T-cell (primary cell): ENCODE measurements around the gene CREBRF. TPM values are rescaled to one million over a fixed set of nuclear protein-coding genes. Genes with fewer than 3 reads are reported as not detected.
"Not testable (repeated sequence)": the region's sequence is repeated elsewhere in the genome, so short reads cannot be mapped to it uniquely, and the experiment has no call there.

Source experiments
- ATAC-seq, 4 experiments: fragments of 200-7000 bp in 3 of 4; fragments of 150-1000 bp in 1 of 4; cut with Tn5 transposase; replicated peaks in 1 of 4; 1 replicate in 3 of 4; 2 replicates in 1 of 4; pipeline ENCODE4 v1.10.0; 2021; ENCODE audit warnings: moderate library complexity in 3 of 4, mild to moderate bottlenecking in 2 of 4, moderate number of reproducible peaks in 1 of 4
- CTCF ChIA-PET, 2 donors: fragments of 300-600 bp; sonication (Branson Sonifier 250); formaldehyde crosslinking; loops; one replicate each; lab custom pipeline; 2022; ENCODE audit warnings: antibody characterized with exemption in 2 of 2; lab: Charles Lee
- POLR2A ChIA-PET, 2 donors: fragments of 300-600 bp; sonication (Branson Sonifier 250); formaldehyde crosslinking; loops; one replicate each; lab custom pipeline; 2022; ENCODE audit warnings: antibody characterized with exemption in 2 of 2; lab: Charles Lee
- DNase-seq, 35 experiments: peaks; one replicate each; pipeline versions ENCODE4 v3.0.0 to v3.0.0-alpha.2; 2013 to 2023
- H3K27ac ChIP-seq: one replicate; pipeline ENCODE4 v1.5.1; 2013; ENCODE audit warnings: low read length
- H3K27me3 ChIP-seq, 2 experiments: replicated peaks in 1 of 2; 1 replicate in 1 of 2; 2 replicates in 1 of 2; pipeline versions ENCODE4 v1.6.1 to v1.7.0; 2013; ENCODE audit warnings: low read length in 1 of 2, mixed read lengths in 1 of 2; ENCODE audit not compliant: control insufficient read depth in 2 of 2, insufficient read depth in 2 of 2; ENCODE audit errors: extremely low read depth in 1 of 2
- H3K36me3 ChIP-seq, 2 donors: 1 replicate in 1 of 2; 2 replicates in 1 of 2; pipeline versions ENCODE4 v1.6.1 to v1.7.0; 2013; ENCODE audit warnings: low read length in 1 of 2; ENCODE audit not compliant: control insufficient read depth in 2 of 2, insufficient read depth in 1 of 2; ENCODE audit errors: extremely low read depth in 1 of 2
- H3K4me1 ChIP-seq, 2 experiments: 1 replicate in 1 of 2; 2 replicates in 1 of 2; pipeline versions ENCODE4 v1.6.1 to v1.7.0; 2013; ENCODE audit warnings: low read length in 2 of 2, mixed read lengths in 1 of 2; ENCODE audit not compliant: insufficient read depth in 2 of 2, control insufficient read depth in 1 of 2; ENCODE audit errors: extremely low read depth in 1 of 2
- H3K4me3 ChIP-seq, 2 donors: 1 replicate in 1 of 2; 2 replicates in 1 of 2; pipeline versions ENCODE4 v1.5.1 to v1.7.0; 2013; ENCODE audit warnings: mild to moderate bottlenecking in 2 of 2, low read length in 1 of 2, moderate library complexity in 1 of 2; ENCODE audit not compliant: control insufficient read depth in 1 of 2; ENCODE audit errors: extremely low read depth in 1 of 2
- H3K9me3 ChIP-seq: 2 replicates; pipeline ENCODE4 v1.7.0; 2013
- H3K27ac Mint-ChIP-seq, 2 donors: one replicate each; pipeline ENCODE4 v1.8.0; 2020 to 2021; ENCODE audit warnings: mild to moderate bottlenecking in 2 of 2, mixed read lengths in 2 of 2
- H3K27me3 Mint-ChIP-seq, 2 donors: one replicate each; pipeline ENCODE4 v1.8.0; 2021 to 2022; ENCODE audit warnings: mixed read lengths in 2 of 2
- H3K36me3 Mint-ChIP-seq: one replicate; pipeline ENCODE4 v1.8.0; 2021; ENCODE audit warnings: mixed read lengths
- H3K4me1 Mint-ChIP-seq, 3 donors: one replicate each; pipeline ENCODE4 v1.8.0; 2020 to 2022; ENCODE audit warnings: mixed read lengths in 3 of 3, mild to moderate bottlenecking in 1 of 3
- H3K4me3 Mint-ChIP-seq, 3 donors: one replicate each; pipeline ENCODE4 v1.8.0; 2020 to 2022; ENCODE audit warnings: mild to moderate bottlenecking in 3 of 3, mixed read lengths in 3 of 3, moderate library complexity in 3 of 3
- H3K9me3 Mint-ChIP-seq, 3 donors: one replicate each; pipeline ENCODE4 v1.8.0; 2020 to 2022; ENCODE audit warnings: mixed read lengths in 3 of 3
- WGBS: methylation state at CpG from one replicate; pipeline ENCODE4 v1.1.5; 2013; ENCODE audit warnings: missing lambda C conversion rate; ENCODE audit not compliant: insufficient coverage; 5-methylcytosine and 5-hydroxymethylcytosine counted together
- total RNA-seq, 35 experiments: library from RNA in 6 of 35; stranded (reverse) in 6 of 35; fragments of 120-200 nt in 1 of 35; gene quantifications; one replicate each; pipeline versions ENCODE4 v1.2.1 to v1.2.4 and lab custom pipeline; 2013 to 2026

The CREBRF gene
- total RNA-seq, 5 donors from 2014 or later (not counting 1 experiment from before 2014, with no cell fraction given): 77.8 to 94.7 (median 89.7) TPM

DNA sequence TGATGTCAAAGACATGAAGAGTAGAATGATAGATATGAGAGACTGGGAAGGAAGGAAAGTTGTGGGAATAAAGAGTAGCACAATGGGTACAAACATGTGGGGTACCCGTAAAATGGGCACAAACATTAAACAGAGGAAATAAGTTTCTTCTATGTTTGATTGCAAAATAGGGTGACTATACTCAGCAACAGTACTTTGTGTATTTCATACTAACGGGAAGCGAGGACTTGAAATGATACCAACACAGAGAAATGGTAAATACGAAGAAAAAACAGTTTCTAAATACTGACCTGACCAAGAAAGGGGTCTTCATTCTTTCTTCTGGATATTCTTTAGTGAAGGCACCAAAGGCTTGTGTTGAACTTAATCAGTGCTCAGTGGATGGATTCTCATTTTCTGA, 41.5 kb upstream of the CREBRF start:
- H3K27ac ChIP-seq: peak overlapping the region; percentile 12
- Mint-ChIP-seq H3K9me3 (no peaks in the 10 kb centered on the region), H3K4me3 (no peak overlapping the region), H3K36me3 (peaks cover 10% of the 10 kb centered on the region), H3K27ac (peak overlapping the region; percentile 1 to 62), H3K27me3 (no peaks in the 10 kb centered on the region), H3K4me1 (peaks cover 55 to 71% (median 64%) of the 10 kb centered on the region in 3 donors)
- peaks cover 0 to 4% of the 10 kb centered on the region in 2 experiments for H3K4me1 ChIP-seq
- WGBS: 100% methylated on average over 1 of the region's 4 CpGs
- H3K36me3 ChIP-seq: peaks cover 5 to 12% of the 10 kb centered on the region in 2 donors
- ChIA-PET POLR2A (no interaction called here), CTCF (interaction anchor here in 1 of 2 donors (0.5 kb wide), 1 partner anchor 70 kb away, joined by 4 read pairs; no protein-coding TSS in a partner anchor)
- no peak overlapping the region for H3K4me3 ChIP-seq
- no peaks in the 10 kb centered on the region for H3K27me3 ChIP-seq
- no peak for ATAC-seq
- no peaks in the 10 kb centered on the region for H3K9me3 ChIP-seq
- no peak for DNase-seq

DNA sequence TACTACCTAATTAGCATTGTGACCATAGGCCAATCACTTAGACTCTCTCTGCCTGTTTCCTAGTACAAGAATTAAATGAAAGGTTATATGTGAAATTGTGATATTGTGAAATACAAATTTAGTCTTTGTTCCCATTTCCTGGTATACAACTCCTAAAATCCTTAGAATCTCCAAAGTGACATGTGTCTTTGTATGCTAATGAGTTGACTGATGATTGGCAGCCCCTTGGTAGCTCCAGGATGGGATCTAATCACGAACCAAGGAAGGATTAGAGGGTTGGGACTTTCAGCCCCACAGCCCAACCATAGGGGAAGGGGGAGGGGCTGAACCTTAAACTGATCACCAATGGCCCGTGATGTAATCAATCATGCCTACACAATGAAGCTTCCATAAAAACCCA, 41.0 kb upstream of the CREBRF start:
- H3K36me3 ChIP-seq: peaks cover 5 to 17% of the 10 kb centered on the region in 2 donors
- peaks cover 0 to 4% of the 10 kb centered on the region in 2 experiments for H3K4me1 ChIP-seq
- no peaks in the 10 kb centered on the region for H3K9me3 Mint-ChIP-seq
- ChIA-PET CTCF (interaction anchor here (0.5 to 0.6 kb wide), 2 partner anchors 71 to 222 kb away, joined by 4 read pairs; no protein-coding TSS in a partner anchor), POLR2A (no interaction called here)
- peaks cover 53 to 71% (median 64%) of the 10 kb centered on the region in 3 donors for H3K4me1 Mint-ChIP-seq
- no peaks in the 10 kb centered on the region for H3K27me3 ChIP-seq
- no peaks in the 10 kb centered on the region for H3K27me3 Mint-ChIP-seq
- DNase-seq: no peak
- no peak overlapping the region for H3K4me3 ChIP-seq
- H3K36me3 Mint-ChIP-seq: peaks cover 15% of the 10 kb centered on the region
- peak overlapping the region; percentile 70 to 83 for H3K27ac Mint-ChIP-seq
- H3K4me3 Mint-ChIP-seq: no peak overlapping the region
- no CpG with 5 or more reads among the region's 2 CpGs for WGBS
- H3K9me3 ChIP-seq: no peaks in the 10 kb centered on the region
- no peak for ATAC-seq
- H3K27ac ChIP-seq: peak overlapping the region; percentile 12

DNA sequence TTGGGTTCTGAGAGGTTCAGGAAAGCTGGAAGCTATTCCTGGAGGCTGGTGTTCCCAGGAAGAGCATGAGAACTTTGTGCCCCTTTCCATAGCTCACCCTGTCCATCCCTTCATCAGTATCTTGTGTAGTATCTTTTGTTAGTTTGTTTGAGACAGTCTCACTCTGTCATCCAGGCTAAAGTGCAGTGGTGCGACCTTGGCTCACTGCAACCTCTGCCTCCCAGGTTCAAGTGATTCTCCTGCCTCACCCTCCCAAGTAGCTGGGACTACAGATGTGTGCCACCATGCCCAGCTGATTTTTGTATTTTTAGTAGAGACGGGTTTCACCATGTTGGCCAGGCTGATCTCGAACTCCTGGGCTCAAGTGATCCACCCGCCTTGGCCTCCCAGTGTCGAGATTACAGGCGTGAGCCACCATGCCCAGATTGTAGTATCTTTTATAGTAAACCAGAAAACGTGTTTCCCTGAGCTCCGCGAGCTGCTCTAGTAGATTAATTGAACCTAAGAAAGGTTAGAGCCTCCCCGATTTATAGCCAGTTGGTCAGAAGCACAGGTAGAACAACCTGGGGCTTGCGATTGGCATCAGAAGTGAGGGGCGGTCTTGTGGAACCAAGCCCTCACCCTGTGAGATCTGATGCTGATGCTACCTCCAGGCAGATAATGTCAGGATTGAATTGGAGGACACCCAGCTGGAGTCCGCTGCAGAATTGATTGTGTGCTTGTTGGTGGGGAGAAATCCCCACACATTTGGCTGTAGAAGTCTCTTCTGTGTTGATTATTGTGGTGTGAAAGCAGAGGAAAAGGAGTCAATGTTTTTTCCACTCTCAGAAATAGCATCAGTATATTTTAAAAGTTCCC, 40.3 kb upstream of the CREBRF start:
- DNase-seq (no peak), ATAC-seq (no peak)
- Mint-ChIP-seq H3K27ac (peak overlapping the region; percentile 70 to 83), H3K4me1 (peaks cover 48 to 69% (median 61%) of the 10 kb centered on the region in 3 donors), H3K36me3 (peaks cover 21% of the 10 kb centered on the region), H3K9me3 (no peaks in the 10 kb centered on the region), H3K4me3 (no peak overlapping the region), H3K27me3 (no peaks in the 10 kb centered on the region)
- CTCF ChIA-PET: interaction anchor here in 1 of 2 donors (0.6 kb wide), 1 partner anchor 222 kb away, joined by 4 read pairs; no protein-coding TSS in a partner anchor
- peak overlapping the region; percentile 12 for H3K27ac ChIP-seq
- no peaks in the 10 kb centered on the region for H3K9me3 ChIP-seq
- peaks cover 0 to 23% of the 10 kb centered on the region in 2 donors for H3K36me3 ChIP-seq
- no peak overlapping the region for H3K4me3 ChIP-seq
- POLR2A ChIA-PET: interaction anchor here in 1 of 2 donors (1.2 kb wide), 1 partner anchor 93 kb away, joined by 3 read pairs; no protein-coding TSS in a partner anchor
- H3K4me1 ChIP-seq: peaks cover 0 to 4% of the 10 kb centered on the region in 2 experiments
- no peaks in the 10 kb centered on the region for H3K27me3 ChIP-seq
- 93% methylated on average over 9 of the region's 13 CpGs for WGBS

DNA sequence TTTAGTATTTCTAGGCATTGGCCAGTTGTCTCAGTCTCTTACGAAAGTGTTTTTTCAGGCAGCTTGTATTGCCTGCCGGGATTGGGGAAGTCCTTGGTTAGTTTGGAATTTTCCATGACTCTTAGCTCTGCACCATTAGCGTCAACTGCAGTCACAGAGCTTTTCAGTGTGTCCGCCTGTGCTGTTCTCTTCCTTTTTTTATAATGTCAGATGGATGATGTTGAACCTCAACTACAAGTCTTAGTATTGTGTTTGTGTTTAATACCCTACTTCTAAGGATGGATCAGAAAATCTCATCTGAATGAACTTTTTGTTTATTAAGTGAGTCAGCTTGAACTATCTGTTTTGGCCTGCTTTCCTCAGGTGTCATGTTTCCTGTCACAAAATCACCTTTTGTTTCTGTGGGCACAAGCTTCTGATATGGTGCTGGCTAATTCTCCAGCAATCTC, 39.5 kb upstream of the CREBRF start:
- no peaks in the 10 kb centered on the region for H3K27me3 Mint-ChIP-seq
- H3K9me3 Mint-ChIP-seq: no peaks in the 10 kb centered on the region
- POLR2A ChIA-PET: interaction anchor here in 1 of 2 donors (1.2 kb wide), 1 partner anchor 92 kb away, joined by 3 read pairs; no protein-coding TSS in a partner anchor
- Histone ChIP-seq H3K36me3 (peaks cover 0 to 27% of the 10 kb centered on the region in 2 donors), H3K4me3 (no peak overlapping the region), H3K9me3 (no peaks in the 10 kb centered on the region), H3K27ac (no peak overlapping the region), H3K27me3 (no peaks in the 10 kb centered on the region), H3K4me1 (peaks cover 0 to 4% of the 10 kb centered on the region in 2 experiments)
- no peak for ATAC-seq
- peaks cover 25% of the 10 kb centered on the region for H3K36me3 Mint-ChIP-seq
- H3K4me1 Mint-ChIP-seq: peaks cover 44 to 72% (median 58%) of the 10 kb centered on the region in 3 donors
- H3K27ac Mint-ChIP-seq: peak overlapping the region; percentile 70 to 83
- 100% methylated on average over 1 of the region's 4 CpGs for WGBS
- no peak for DNase-seq
- CTCF ChIA-PET: interaction anchor here in 1 of 2 donors (1.1 kb wide), 1 partner anchor 9 kb away, joined by 4 read pairs; no protein-coding TSS in a partner anchor
- no peak overlapping the region for H3K4me3 Mint-ChIP-seq

DNA sequence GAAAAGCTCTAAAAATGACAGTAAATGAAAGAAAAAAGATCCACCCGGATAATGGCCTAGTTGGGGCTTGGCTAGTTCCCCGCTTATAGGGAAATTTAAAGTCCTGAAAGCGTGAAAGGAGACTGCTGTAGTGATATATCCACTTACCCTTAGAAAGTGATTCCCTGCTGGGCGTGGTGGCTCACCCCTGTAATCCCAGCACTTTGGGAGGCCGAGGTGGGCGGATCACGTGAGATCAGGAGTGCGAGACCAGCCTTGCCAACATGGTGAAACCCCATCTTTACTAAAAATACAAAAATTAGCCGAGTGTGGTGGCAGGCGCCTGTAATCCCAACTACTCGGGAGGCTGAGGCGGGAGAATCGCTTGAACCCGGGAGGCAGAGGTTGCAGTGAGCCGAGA, 39.1 kb upstream of the CREBRF start:
- not testable (repeated sequence) for H3K27me3 Mint-ChIP-seq, H3K4me3 Mint-ChIP-seq, H3K4me3 ChIP-seq, DNase-seq, H3K9me3 Mint-ChIP-seq, H3K4me1 ChIP-seq, H3K27me3 ChIP-seq, ATAC-seq, H3K27ac ChIP-seq, H3K9me3 ChIP-seq
- ChIA-PET CTCF (interaction anchor here in 1 of 2 donors (1.1 kb wide), 1 partner anchor 9 kb away, joined by 4 read pairs; no protein-coding TSS in a partner anchor), POLR2A (interaction anchor here in 1 of 2 donors (1.2 kb wide), 1 partner anchor 92 kb away, joined by 3 read pairs; no protein-coding TSS in a partner anchor)
- peaks cover 0 to 27% of the 10 kb centered on the region in 2 donors for H3K36me3 ChIP-seq
- peaks cover 26% of the 10 kb centered on the region for H3K36me3 Mint-ChIP-seq
- peak overlapping the region; percentile 70 to 83 for H3K27ac Mint-ChIP-seq
- H3K4me1 Mint-ChIP-seq: peaks cover 42 to 72% (median 58%) of the 10 kb centered on the region in 3 donors
- WGBS: 91% methylated on average over 7 of the region's 15 CpGs

DNA sequence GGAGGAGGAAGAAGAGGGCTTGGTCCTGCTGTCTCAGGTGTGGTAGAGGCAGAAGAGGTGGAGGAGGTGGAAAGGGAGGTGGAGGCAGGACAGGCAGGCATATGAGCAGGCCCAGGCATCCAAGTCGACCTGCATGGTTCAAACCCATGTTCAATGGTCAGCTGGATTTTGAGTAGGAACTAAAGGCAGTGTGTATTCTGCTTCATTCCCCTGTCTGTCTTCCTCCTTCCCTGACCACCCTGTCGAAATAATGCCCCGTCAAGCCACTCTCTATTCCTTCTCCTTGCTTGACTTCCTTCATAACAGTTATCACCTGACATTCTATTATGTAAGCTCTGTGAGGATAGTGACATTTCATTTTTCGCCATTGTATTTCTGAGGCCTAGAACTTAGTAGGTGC, 37.8 kb upstream of the CREBRF start:
- ATAC-seq: no peak
- peak overlapping the region; percentile 3 to 34 for H3K27ac Mint-ChIP-seq
- CTCF ChIA-PET: no interaction called here
- peaks cover 44 to 60% (median 54%) of the 10 kb centered on the region in 3 donors for H3K4me1 Mint-ChIP-seq
- Histone ChIP-seq H3K27ac (no peak overlapping the region), H3K9me3 (no peaks in the 10 kb centered on the region), H3K36me3 (peaks cover 0 to 30% of the 10 kb centered on the region in 2 donors), H3K4me3 (no peak overlapping the region), H3K27me3 (no peaks in the 10 kb centered on the region), H3K4me1 (peaks cover 0 to 4% of the 10 kb centered on the region in 2 experiments)
- no peak overlapping the region for H3K4me3 Mint-ChIP-seq
- H3K36me3 Mint-ChIP-seq: peaks cover 33% of the 10 kb centered on the region
- DNase-seq: no peak
- POLR2A ChIA-PET: interaction anchor here in 1 of 2 donors (0.6 kb wide), 1 partner anchor 44 kb away, joined by 4 read pairs; no protein-coding TSS in a partner anchor
- no CpG with 5 or more reads among the region's 4 CpGs for WGBS
- no peaks in the 10 kb centered on the region for H3K27me3 Mint-ChIP-seq
- H3K9me3 Mint-ChIP-seq: no peaks in the 10 kb centered on the region
